Measurements from ENCODE around the gene HOXB4.

GRCh38 chr17:48541577-48542113 lies 36.5 kb downstream of the HOXB4 start:
- TF ChIP-seq CTCF (IDR thresholded peaks at IDR 0.05) (no peak), EP300 (IDR thresholded peaks at IDR 0.05) (no peak), POLR2A (IDR thresholded peaks at IDR 0.05) (no peak)
